ENCODE data around the gene IL1RAPL1. TPM values are rescaled to one million over a fixed set of nuclear protein-coding genes. Genes with fewer than 3 reads are reported as not detected.

IL1RAPL1 gene
- total RNA-seq, 2 experiments from 2014 or later, result not detected

GRCh38 chrX:29824176-29824906 is 1237.1 kb downstream of the IL1RAPL1 start:
- Mint-ChIP-seq H3K36me3 (no peaks in the 10 kb centered on the region), H3K27ac (no peak overlapping the region), H3K4me3 (no peak overlapping the region), H3K4me1 (no peaks in the 10 kb centered on the region), H3K27me3 (no peaks in the 10 kb centered on the region), H3K9me3 (no peaks in the 10 kb centered on the region)
- POLR2A ChIA-PET, result no interaction called here
- ATAC-seq (ENCODE audit: low read depth) (no peak), DNase-seq (no peak)

GRCh38 chrX:29826742-29827141 is 1239.5 kb downstream of the IL1RAPL1 start:
- ATAC-seq (ENCODE audit: low read depth), result no peak
- POLR2A ChIA-PET, result no interaction called here
- no peak overlapping the region for H3K27ac Mint-ChIP-seq
- H3K36me3 Mint-ChIP-seq, result no peaks in the 10 kb centered on the region
- no peaks in the 10 kb centered on the region for H3K27me3 Mint-ChIP-seq
- no peak for DNase-seq
- no peaks in the 10 kb centered on the region for H3K4me1 Mint-ChIP-seq
- no peaks in the 10 kb centered on the region for H3K9me3 Mint-ChIP-seq
- H3K4me3 Mint-ChIP-seq, result no peak overlapping the region

GRCh38 chrX:29834311-29834710 is 1247.1 kb downstream of the IL1RAPL1 start:
- Mint-ChIP-seq H3K9me3 (no peaks in the 10 kb centered on the region), H3K4me3 (no peak overlapping the region), H3K27me3 (no peaks in the 10 kb centered on the region), H3K36me3 (no peaks in the 10 kb centered on the region), H3K4me1 (no peaks in the 10 kb centered on the region), H3K27ac (no peak overlapping the region)
- no peak for ATAC-seq (ENCODE audit: low read depth)
- no peak for DNase-seq
- POLR2A ChIA-PET, result no interaction called here

DNA sequence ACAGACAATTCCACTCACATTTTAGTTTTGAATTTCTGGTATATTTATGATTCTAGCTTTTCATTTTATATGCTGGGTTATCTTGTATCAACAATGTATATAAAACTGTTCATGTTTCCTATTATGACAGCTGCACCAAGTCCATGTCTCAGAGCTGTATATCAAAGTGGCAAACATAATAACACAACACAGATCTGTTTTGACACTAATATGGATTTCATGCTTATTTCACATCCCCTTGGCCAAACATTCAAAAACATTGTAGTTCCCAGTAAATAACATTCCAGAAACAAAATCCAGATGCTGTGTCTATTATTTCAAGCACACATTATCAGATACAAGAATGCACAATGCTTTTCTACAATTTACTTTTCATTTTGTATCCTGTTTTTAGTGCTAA is 1247.5 kb downstream of the IL1RAPL1 start:
- ATAC-seq (ENCODE audit: low read depth) (no peak), DNase-seq (no peak)
- Mint-ChIP-seq H3K36me3 (no peaks in the 10 kb centered on the region), H3K4me3 (no peak overlapping the region), H3K9me3 (no peaks in the 10 kb centered on the region), H3K27me3 (no peaks in the 10 kb centered on the region), H3K4me1 (no peaks in the 10 kb centered on the region), H3K27ac (no peak overlapping the region)
- POLR2A ChIA-PET, result no interaction called here

- POLR2A ChIA-PET, result no interaction called here
- no peaks in the 10 kb centered on the region for H3K36me3 Mint-ChIP-seq
- ATAC-seq (ENCODE audit: low read depth), result no peak
Observed at GRCh38 chrX:29841750-29842149, 1254.5 kb downstream of the IL1RAPL1 start.

DNA sequence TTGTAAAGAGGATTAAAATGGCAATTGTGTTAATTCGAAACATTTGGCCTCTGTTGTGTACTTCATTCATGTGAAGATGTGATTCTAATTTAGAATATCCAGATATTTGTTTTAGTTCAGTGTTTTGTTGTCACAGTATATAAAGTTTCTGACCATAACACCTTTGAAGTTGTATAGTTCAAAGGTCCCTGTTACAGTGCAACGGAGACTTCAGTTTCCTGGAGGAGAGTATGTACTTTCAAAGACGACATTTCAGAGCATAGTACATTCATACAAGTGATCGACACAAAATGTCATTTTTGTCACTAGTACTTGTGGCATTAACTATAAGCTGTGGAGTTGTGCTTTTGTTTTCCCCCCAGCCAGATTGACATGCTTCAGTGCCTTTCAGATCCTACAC is 1255.3 kb downstream of the IL1RAPL1 start:
- Mint-ChIP-seq H3K4me1 (no peaks in the 10 kb centered on the region), H3K4me3 (no peak overlapping the region), H3K36me3 (no peaks in the 10 kb centered on the region), H3K27ac (no peak overlapping the region), H3K9me3 (no peaks in the 10 kb centered on the region), H3K27me3 (no peaks in the 10 kb centered on the region)
- no peak for ATAC-seq (ENCODE audit: low read depth)
- no peak for DNase-seq
- POLR2A ChIA-PET, result no interaction called here

More at GRCh38 chrX:29841750-29842149, 1254.5 kb downstream of the IL1RAPL1 start:
- Mint-ChIP-seq H3K4me3 (no peak overlapping the region), H3K9me3 (no peaks in the 10 kb centered on the region), H3K27me3 (no peaks in the 10 kb centered on the region), H3K27ac (no peak overlapping the region), H3K4me1 (no peaks in the 10 kb centered on the region)
- no peak for DNase-seq

GRCh38 chrX:29851857-29852605 is 1264.8 kb downstream of the IL1RAPL1 start:
- H3K9me3 Mint-ChIP-seq, result no peaks in the 10 kb centered on the region
- no peak overlapping the region for H3K4me3 Mint-ChIP-seq
- H3K36me3 Mint-ChIP-seq, result no peaks in the 10 kb centered on the region
- ATAC-seq (ENCODE audit: low read depth), result no peak
- POLR2A ChIA-PET, result no interaction called here
- no peak overlapping the region for H3K27ac Mint-ChIP-seq
- no peaks in the 10 kb centered on the region for H3K27me3 Mint-ChIP-seq
- DNase-seq, result no peak
- H3K4me1 Mint-ChIP-seq, result no peaks in the 10 kb centered on the region

DNA sequence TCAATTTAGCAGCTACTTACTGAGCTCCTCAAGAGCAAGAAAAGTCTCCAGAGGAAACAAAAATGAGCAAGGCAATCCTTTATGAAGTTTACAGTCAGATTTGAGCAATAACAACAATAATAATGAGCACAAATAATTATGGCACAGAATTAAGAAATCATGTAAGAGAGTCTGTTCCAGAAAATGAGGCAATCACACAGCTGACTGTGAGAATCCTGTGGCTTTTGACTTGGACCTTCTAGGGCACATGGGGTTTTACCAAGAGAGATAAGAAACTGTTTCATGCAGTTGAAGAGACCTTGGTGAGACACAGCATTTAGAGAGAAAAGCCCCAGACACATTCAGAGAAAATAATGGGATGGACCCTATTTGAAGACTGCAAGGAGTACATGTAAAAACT is 1265.5 kb downstream of the IL1RAPL1 start:
- POLR2A ChIA-PET, result no interaction called here
- H3K27me3 Mint-ChIP-seq, result no peaks in the 10 kb centered on the region

DNA sequence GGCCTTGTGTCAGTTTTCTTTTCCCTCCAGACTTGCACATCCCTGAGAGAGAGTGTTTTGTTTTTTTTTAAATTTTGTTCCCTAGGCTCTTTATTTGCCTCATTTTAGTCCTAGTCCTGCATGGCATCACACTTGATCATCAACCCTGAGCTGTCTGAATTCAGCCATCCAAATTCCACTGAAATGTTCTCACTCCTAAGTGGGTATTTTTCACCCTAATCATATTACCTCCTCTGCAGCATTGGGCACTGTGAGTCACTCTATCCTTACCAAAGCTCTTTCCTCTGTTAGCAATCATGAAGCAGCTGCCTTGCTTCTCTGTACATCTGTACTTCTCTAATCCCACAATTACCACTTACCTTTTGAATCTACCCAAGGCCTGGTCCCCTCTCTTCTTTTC is 1271.5 kb downstream of the IL1RAPL1 start:
- H3K4me1 Mint-ChIP-seq, result no peaks in the 10 kb centered on the region
- no peaks in the 10 kb centered on the region for H3K27me3 Mint-ChIP-seq
- no peak overlapping the region for H3K27ac Mint-ChIP-seq
- H3K9me3 Mint-ChIP-seq, result peaks cover 2% of the 10 kb centered on the region
- POLR2A ChIA-PET, result no interaction called here
- no peaks in the 10 kb centered on the region for H3K36me3 Mint-ChIP-seq
- ATAC-seq (ENCODE audit: low read depth), result no peak
- no peak overlapping the region for H3K4me3 Mint-ChIP-seq
- DNase-seq, result no peak

More for the DNA sequence above, 1265.5 kb downstream of the IL1RAPL1 start:
- H3K27ac Mint-ChIP-seq, result no peak overlapping the region
- H3K4me1 Mint-ChIP-seq, result no peaks in the 10 kb centered on the region
- no peak for DNase-seq
- H3K4me3 Mint-ChIP-seq, result no peak overlapping the region
- no peaks in the 10 kb centered on the region for H3K9me3 Mint-ChIP-seq
- H3K36me3 Mint-ChIP-seq, result no peaks in the 10 kb centered on the region
- ATAC-seq (ENCODE audit: low read depth), result no peak

DNA sequence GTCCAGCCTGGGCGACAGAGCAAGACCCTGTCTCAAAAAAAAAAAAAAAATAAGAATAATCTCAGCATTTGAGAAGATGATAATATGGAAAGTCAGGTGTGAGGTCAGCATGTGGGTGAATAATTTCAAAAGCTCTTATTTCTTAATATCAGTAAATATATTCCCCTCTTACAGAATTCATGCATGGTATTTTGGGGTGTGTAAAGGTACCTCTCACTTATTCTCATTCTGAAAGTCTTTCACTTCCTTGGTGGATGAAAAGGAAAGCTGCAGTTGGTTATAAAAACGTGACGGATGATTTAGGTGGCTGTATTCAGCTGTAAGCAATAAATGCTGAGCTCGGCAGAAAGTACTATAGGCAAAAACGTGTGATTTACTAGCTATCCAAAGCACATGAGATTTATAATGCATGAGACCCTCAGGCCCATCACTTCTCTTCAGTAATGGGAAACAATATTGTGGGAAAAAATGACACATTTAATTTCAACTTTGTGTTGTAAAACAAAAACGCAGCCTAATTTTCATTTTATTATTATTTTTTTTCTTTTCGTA is 1275.0 kb downstream of the IL1RAPL1 start:
- POLR2A ChIA-PET, result no interaction called here
- no peaks in the 10 kb centered on the region for H3K4me1 Mint-ChIP-seq
- no peak overlapping the region for H3K27ac Mint-ChIP-seq
- H3K4me3 Mint-ChIP-seq, result no peak overlapping the region
- ATAC-seq (ENCODE audit: low read depth), result no peak
- H3K36me3 Mint-ChIP-seq, result no peaks in the 10 kb centered on the region
- H3K27me3 Mint-ChIP-seq, result no peaks in the 10 kb centered on the region
- no peak for DNase-seq
- peaks cover 2% of the 10 kb centered on the region for H3K9me3 Mint-ChIP-seq

DNA sequence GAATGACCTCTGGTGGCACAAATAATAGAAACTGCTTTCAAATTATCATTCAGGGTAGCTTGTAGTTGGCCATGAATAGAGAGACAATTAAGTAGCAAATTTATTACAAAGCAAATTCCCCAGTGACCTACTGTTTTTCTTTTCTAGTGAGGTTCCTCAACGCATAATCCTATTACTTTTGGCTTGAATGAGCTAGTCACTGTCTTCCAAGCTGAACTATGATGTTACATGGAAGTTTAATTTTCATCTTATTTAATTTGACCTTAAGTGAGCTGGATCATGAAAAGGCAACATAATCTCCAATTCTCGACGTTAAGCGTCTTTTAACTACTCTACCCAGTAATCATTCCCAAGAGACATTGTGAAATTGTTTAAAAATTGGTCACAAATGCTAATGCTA is 1280.7 kb downstream of the IL1RAPL1 start:
- Mint-ChIP-seq H3K27ac (no peak overlapping the region), H3K4me3 (no peak overlapping the region), H3K9me3 (no peaks in the 10 kb centered on the region), H3K27me3 (no peaks in the 10 kb centered on the region), H3K36me3 (no peaks in the 10 kb centered on the region), H3K4me1 (no peaks in the 10 kb centered on the region)
- DNase-seq, result no peak
- no peak for ATAC-seq (ENCODE audit: low read depth)
- POLR2A ChIA-PET, result no interaction called here

- POLR2A ChIA-PET, result no interaction called here
- Mint-ChIP-seq H3K9me3 (no peaks in the 10 kb centered on the region), H3K4me3 (no peak overlapping the region), H3K4me1 (no peaks in the 10 kb centered on the region), H3K36me3 (no peaks in the 10 kb centered on the region), H3K27me3 (no peaks in the 10 kb centered on the region), H3K27ac (no peak overlapping the region)
- ATAC-seq (ENCODE audit: low read depth) (no peak), DNase-seq (no peak)
Observed at GRCh38 chrX:29869837-29870236, 1282.6 kb downstream of the IL1RAPL1 start.

DNA sequence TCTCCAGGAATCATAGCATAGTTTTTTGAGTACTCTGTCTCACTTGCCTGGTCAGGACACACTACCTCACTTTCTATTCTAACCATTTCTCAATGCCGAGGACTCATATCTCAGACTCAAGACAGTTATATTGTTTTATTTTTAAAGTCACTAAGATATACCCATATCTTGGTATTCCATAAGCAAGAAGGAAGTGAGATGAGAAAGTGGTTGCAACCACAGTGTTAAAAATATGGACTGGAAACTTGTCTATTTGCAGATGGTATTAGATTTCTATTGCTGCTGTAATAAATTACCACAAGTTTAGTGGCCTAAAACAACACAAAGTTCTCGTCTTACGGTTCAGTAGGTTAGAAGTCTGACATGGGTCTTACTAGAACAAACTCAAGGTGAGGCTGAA is 1283.4 kb downstream of the IL1RAPL1 start:
- Mint-ChIP-seq H3K36me3 (no peaks in the 10 kb centered on the region), H3K4me1 (no peaks in the 10 kb centered on the region), H3K27me3 (no peaks in the 10 kb centered on the region), H3K4me3 (no peak overlapping the region), H3K9me3 (no peaks in the 10 kb centered on the region), H3K27ac (no peak overlapping the region)
- POLR2A ChIA-PET, result no interaction called here
- DNase-seq, result no peak
- no peak for ATAC-seq (ENCODE audit: low read depth)

DNA sequence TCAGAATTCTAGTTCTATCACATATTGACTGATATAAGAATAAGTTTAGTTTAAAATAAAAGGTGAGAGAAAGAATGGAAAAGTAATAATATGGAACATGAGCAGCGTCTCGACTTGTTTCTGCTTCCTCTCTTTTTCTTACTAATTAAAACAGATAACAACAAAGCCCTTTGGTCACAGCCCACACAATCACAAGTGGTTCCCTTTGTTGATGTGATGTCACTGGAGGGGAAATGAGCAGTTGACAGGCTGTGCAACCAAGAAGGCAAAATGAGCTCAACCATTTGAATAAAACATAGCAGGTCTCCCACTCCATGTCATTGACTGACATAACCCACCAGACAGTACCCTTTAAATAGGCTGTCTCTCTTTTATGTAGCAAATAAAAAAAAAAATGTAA is 1285.6 kb downstream of the IL1RAPL1 start:
- no peak for DNase-seq
- Mint-ChIP-seq H3K36me3 (no peaks in the 10 kb centered on the region), H3K4me1 (no peaks in the 10 kb centered on the region), H3K9me3 (no peaks in the 10 kb centered on the region), H3K27me3 (no peaks in the 10 kb centered on the region), H3K27ac (no peak overlapping the region), H3K4me3 (no peak overlapping the region)
- POLR2A ChIA-PET, result no interaction called here
- no peak for ATAC-seq (ENCODE audit: low read depth)
